IMR-90 (cell line): ENCODE data around the gene LARP1B. TPM values are rescaled to one million over a fixed set of nuclear protein-coding genes. Genes with fewer than 3 reads are reported as not detected.

Experiments used
- ATAC-seq: fragments of 200-7000 bp; cut with Tn5 transposase; 2 replicates; pipeline ENCODE4 v1.9.1; 2020; ENCODE audit warnings: low read depth, mild to moderate bottlenecking, moderate library complexity
- BruUV-seq: library from RNA; stranded (reverse); fragments of 400-500 nt; replicated peaks from 2 replicates; lab custom pipeline; 2021; lab: Mats Ljungman, UMichigan
- CTCF ChIA-PET: fragments of 300-600 bp; formaldehyde crosslinking; extraction: SDS; loops from one replicate; lab custom pipeline; 2021; ENCODE audit warnings: antibody characterized with exemption; lab: Yijun Ruan, JAX
- POLR2A ChIA-PET: fragments of 300-600 bp; sonication (Branson Sonifier 250); formaldehyde crosslinking; loops from one replicate; lab custom pipeline; 2022; ENCODE audit warnings: antibody characterized with exemption; ENCODE audit not compliant: unreplicated experiment; lab: Charles Lee
- DNase-seq: peaks from one replicate; pipeline ENCODE4 v3.0.0; 2013
- H2AFZ ChIP-seq: replicated peaks from 2 replicates; pipeline ENCODE3; 2013; ENCODE audit warnings: low read length, mild to moderate bottlenecking; ENCODE audit not compliant: poor library complexity
- H2AK5ac ChIP-seq: 2 replicates; pipeline ENCODE4 v1.6.1; 2013; ENCODE audit warnings: low read depth, low read length, inconsistent platforms
- H2AK9ac ChIP-seq: replicated peaks from 2 replicates; pipeline ENCODE3; 2013; ENCODE audit warnings: mild to moderate bottlenecking, low read depth, low read length, moderate library complexity; ENCODE audit not compliant: poor library complexity
- H2BK120ac ChIP-seq: 2 replicates; pipeline ENCODE4 v1.6.1; 2013; ENCODE audit warnings: low read depth, low read length, inconsistent platforms
- H2BK15ac ChIP-seq: 3 replicates; pipeline ENCODE4 v1.6.1; 2013; ENCODE audit warnings: low read depth, low read length, inconsistent platforms
- H2BK20ac ChIP-seq: 2 replicates; pipeline ENCODE4 v1.6.1; 2013; ENCODE audit warnings: low read depth, mild to moderate bottlenecking, inconsistent platforms, low read length, moderate library complexity
- H2BK5ac ChIP-seq: 2 replicates; pipeline ENCODE4 v1.6.1; 2013; ENCODE audit warnings: mild to moderate bottlenecking, low read depth, low read length, inconsistent platforms; ENCODE audit not compliant: poor library complexity, severe bottlenecking
- H3K14ac ChIP-seq: replicated peaks from 2 replicates; pipeline ENCODE4 v1.6.1; 2013; ENCODE audit warnings: low read depth, low read length, inconsistent platforms
- H3K18ac ChIP-seq: 2 replicates; pipeline ENCODE4 v1.6.1; 2013; ENCODE audit warnings: low read depth, low read length, control low read depth
- H3K23ac ChIP-seq: 2 replicates; pipeline ENCODE4 v1.6.1; 2013; ENCODE audit warnings: low read depth, low read length, inconsistent platforms
- H3K27ac ChIP-seq: 2 replicates; pipeline ENCODE4 v1.5.1; 2013; ENCODE audit warnings: mild to moderate bottlenecking, control low read depth, low read length; ENCODE audit not compliant: insufficient read depth
- H3K27me3 ChIP-seq: 2 replicates; pipeline ENCODE4 v1.6.1; 2013; ENCODE audit warnings: low read length; ENCODE audit not compliant: control insufficient read depth, insufficient read depth
- H3K36me3 ChIP-seq: 2 replicates; pipeline ENCODE4 v1.6.1; 2013; ENCODE audit warnings: low read length, mixed read lengths; ENCODE audit not compliant: control insufficient read depth, insufficient read depth
- H3K4ac ChIP-seq: 2 replicates; pipeline ENCODE4 v1.6.1; 2013; ENCODE audit warnings: low read depth, low read length, inconsistent platforms
- H3K4me1 ChIP-seq: 2 replicates; pipeline ENCODE4 v1.6.1; 2013; ENCODE audit warnings: low read length, mixed read lengths; ENCODE audit not compliant: control insufficient read depth, insufficient read depth
- H3K4me2 ChIP-seq: 2 replicates; pipeline ENCODE4 v1.6.1; 2013; ENCODE audit warnings: low read depth, mild to moderate bottlenecking, control low read depth, low read length, moderate library complexity
- H3K4me3 ChIP-seq: 2 replicates; pipeline ENCODE4 v1.5.1; 2013; ENCODE audit warnings: low read depth, mild to moderate bottlenecking, control low read depth, low read length, moderate library complexity; ENCODE audit not compliant: insufficient read depth
- H3K56ac ChIP-seq: 2 replicates; pipeline ENCODE4 v1.6.1; 2013; ENCODE audit warnings: low read length, inconsistent platforms; ENCODE audit not compliant: insufficient read depth; ENCODE audit errors: extremely low read depth
- H3K79me1 ChIP-seq, 2 experiments: 2 replicates each; pipeline ENCODE4 v1.6.1; 2013; ENCODE audit warnings: low read length in 2 of 2, inconsistent platforms in 1 of 2, low read depth in 1 of 2
- H3K9ac ChIP-seq: 2 replicates; pipeline ENCODE4 v1.6.1; 2013; ENCODE audit warnings: low read depth, low read length, control low read depth
- H3K9me1 ChIP-seq: 2 replicates; pipeline ENCODE4 v1.6.1; 2013; ENCODE audit warnings: low read length, inconsistent platforms; ENCODE audit not compliant: insufficient read depth
- H3K9me3 ChIP-seq: 2 replicates; pipeline ENCODE4 v1.6.1; 2013; ENCODE audit warnings: low read length; ENCODE audit not compliant: control insufficient read depth, insufficient read depth
- H4K20me1 ChIP-seq: 2 replicates; pipeline ENCODE4 v1.6.1; 2013; ENCODE audit warnings: low read length, inconsistent platforms; ENCODE audit not compliant: insufficient read depth
- H4K5ac ChIP-seq: 2 replicates; pipeline ENCODE4 v1.6.1; 2013; ENCODE audit warnings: mild to moderate bottlenecking, low read depth, low read length, control low read depth
- H4K8ac ChIP-seq, 2 experiments: 2 replicates each; pipeline ENCODE4 v1.6.1; 2013; ENCODE audit warnings: low read depth in 2 of 2, low read length in 2 of 2, control low read depth in 1 of 2, inconsistent platforms in 1 of 2
- H4K91ac ChIP-seq: 2 replicates; pipeline ENCODE4 v1.6.1; 2013; ENCODE audit warnings: low read depth, low read length, inconsistent platforms; ENCODE audit not compliant: insufficient read depth
- CHD1 ChIP-seq: IDR thresholded peaks from 2 replicates; pipeline ENCODE4 v1.6.1; 2012; ENCODE audit warnings: low read depth, low read length, improper control_type of control experiment
- MXI1 ChIP-seq: IDR thresholded peaks from 2 replicates; pipeline ENCODE4 v1.6.1; 2012; ENCODE audit warnings: low read depth, mild to moderate bottlenecking, low read length, moderate library complexity, borderline replicate concordance
- NFE2L2 ChIP-seq: fragments of 150-350 bp; IDR thresholded peaks from 2 replicates; pipeline ENCODE4 v1.6.1; 2016; ENCODE audit warnings: low read depth, mild to moderate bottlenecking, low read length
- POLR2A ChIP-seq: IDR thresholded peaks from 2 replicates; pipeline ENCODE4 v1.6.1; 2012; ENCODE audit warnings: mild to moderate bottlenecking, low read depth, low read length
- RCOR1 ChIP-seq: IDR thresholded peaks from 2 replicates; pipeline ENCODE4 v1.6.1; 2012; ENCODE audit warnings: mild to moderate bottlenecking, low read length, improper control_type of control experiment; ENCODE audit not compliant: insufficient replicate concordance
- RFX5 ChIP-seq: IDR thresholded peaks from 2 replicates; pipeline ENCODE4 v1.8.0; 2012; ENCODE audit warnings: low read depth, mild to moderate bottlenecking, low read length, moderate library complexity
- dilution Hi-C: fragments of 300-500 bp; cut with HindIII; formaldehyde crosslinking; loops from one replicate; pipeline ENCODE4 v1.14.3; 2018; ENCODE audit warnings: low sequenced_read_pairs; ENCODE audit not compliant: unreplicated experiment
- in situ Hi-C: fragments of 300-500 bp; cut with MboI; formaldehyde crosslinking; loops from 3 replicates; pipeline ENCODE4 v1.14.3; 2019; ENCODE audit warnings: low sequenced_read_pairs, inconsistent platforms, mixed read lengths
- intact Hi-C: fragments of 100-400 bp; cut with micrococcal nuclease; formaldehyde crosslinking; loops from 2 replicates; pipeline ENCODE4 v1.10.0; 2022
- polyA plus RNA-seq, 3 experiments: library from polyadenylated mRNA; depleted of rRNA; stranded (reverse); fragments of >200 nt; gene quantifications; 2 replicates each; pipeline ENCODE4 v1.2.3, GENCODE V29; 2012; ENCODE audit warnings: low replicate concordance in 1 of 3
- total RNA-seq: library from RNA; depleted of rRNA; stranded (reverse); fragments of >200 nt; gene quantifications from 2 replicates; pipeline ENCODE4 v1.2.3, GENCODE V29; 2012

LARP1B gene
- total and polyA plus RNA-seq, 2 of the 4 experiments (the other 2 are of a cell fraction), result 8.8 to 11.1 TPM

DNA sequence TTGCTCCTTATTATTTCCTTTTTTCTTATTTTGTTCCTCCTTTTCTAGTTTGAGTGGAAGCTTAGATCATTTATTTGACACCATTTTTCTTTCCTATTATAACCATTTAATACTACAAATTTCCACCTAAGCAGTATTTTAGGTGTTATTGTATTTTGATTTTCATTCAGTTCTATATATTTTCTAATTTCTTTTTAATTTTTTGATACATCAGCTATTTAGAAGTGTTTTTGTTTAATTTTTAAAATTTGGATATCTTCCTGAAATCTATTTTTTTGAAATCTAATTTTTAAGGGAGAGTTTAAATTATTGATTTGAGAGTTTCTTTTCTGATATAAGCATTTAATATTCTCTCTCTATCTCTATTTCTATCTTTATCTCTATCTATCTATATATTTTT lies 108.1 kb downstream of the LARP1B start:
- H2BK15ac ChIP-seq, result no peak overlapping the region
- no peak overlapping the region for H3K23ac ChIP-seq
- ATAC-seq, result no peak
- TF ChIP-seq NFE2L2 (no peak), RFX5 (no peak), MXI1 (no peak), POLR2A (no peak), CHD1 (no peak), RCOR1 (no peak)
- no peak overlapping the region for H3K4me2 ChIP-seq
- H3K4ac ChIP-seq, result no peak overlapping the region
- H2BK120ac ChIP-seq, result no peak overlapping the region
- no peak for DNase-seq
- no peaks in the 10 kb centered on the region for H4K20me1 ChIP-seq
- no peak overlapping the region for H3K14ac ChIP-seq
- no peaks in the 10 kb centered on the region for H3K4me1 ChIP-seq
- CTCF ChIA-PET, result interaction anchor here (0.6 kb wide), 2 partner anchors 59 to 339 kb away, joined by 3 read pairs; no protein-coding TSS in a partner anchor
- no peak overlapping the region for H3K9ac ChIP-seq
- H3K18ac ChIP-seq, result no peak overlapping the region
- H3K56ac ChIP-seq, result no peak overlapping the region
- H2BK5ac ChIP-seq, result no peak overlapping the region
- no peak overlapping the region for H4K91ac ChIP-seq
- no peaks in the 10 kb centered on the region; the same call in 1 of the 2 replicates for H3K36me3 ChIP-seq
- in situ Hi-C loops, result no loop called here
- no peak overlapping the region for H3K4me3 ChIP-seq
- H2AK5ac ChIP-seq, result no peak overlapping the region
- POLR2A ChIA-PET, result no interaction called here
- H3K27me3 ChIP-seq, result no peaks in the 10 kb centered on the region
- no peak overlapping the region for H2BK20ac ChIP-seq
- H3K9me1 ChIP-seq, result no peaks in the 10 kb centered on the region
- H4K5ac ChIP-seq, result no peak overlapping the region
- no peak overlapping the region for H3K27ac ChIP-seq
- intact Hi-C loops, result no loop called here
- dilution Hi-C loops, result no loop called here
- no peaks in the 10 kb centered on the region for H3K9me3 ChIP-seq
- H2AK9ac ChIP-seq, result no peak overlapping the region
- H3K79me1 ChIP-seq, result no peaks in the 10 kb centered on the region; a peak in 1 of 4 replicates
- no peak overlapping the region for H4K8ac ChIP-seq
- no peak overlapping the region for H2AFZ ChIP-seq
- BruUV-seq, result no TSS peak
